Measurements from ENCODE around the gene ARID1B. TPM values are rescaled to one million over a fixed set of nuclear protein-coding genes. Genes with fewer than 3 reads are reported as not detected.

Gene ARID1B
- total and polyA plus RNA-seq, 2 experiments from 2014 or later, result 41.9 to 72.7 TPM

DNA sequence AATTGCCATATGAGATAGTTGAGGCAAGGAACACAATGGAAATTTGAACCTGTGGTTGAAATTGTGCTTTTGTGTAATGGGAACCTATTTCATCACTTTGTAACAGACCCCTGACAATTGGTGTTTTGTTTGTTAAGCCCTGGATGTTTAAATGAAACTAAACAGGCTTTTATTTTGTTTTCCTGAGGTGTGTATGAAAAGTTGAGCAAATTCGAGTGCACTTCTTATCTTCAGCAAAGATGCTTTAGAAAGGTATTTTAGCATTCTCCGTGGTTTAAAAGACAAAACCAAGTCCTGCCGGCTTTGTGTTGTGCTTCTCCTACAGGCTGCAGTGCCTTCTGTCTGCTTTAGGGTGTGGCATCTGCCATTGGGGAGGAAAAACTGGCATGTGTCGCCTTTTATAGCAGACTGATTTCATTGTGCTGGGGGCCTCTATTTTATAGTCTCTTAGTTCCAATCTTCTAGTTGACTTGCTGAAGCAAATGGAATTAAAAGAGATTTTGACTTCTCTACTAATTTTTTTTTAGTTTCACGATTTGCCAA is 2.2 kb upstream of the ARID1B start:
- Histone ChIP-seq H3K27ac (no peak overlapping the region), H3K4me3 (no peak overlapping the region), H3K36me3 (no peaks in the 10 kb centered on the region), H3K9me3 (ENCODE audit: low read depth) (no peaks in the 10 kb centered on the region), H3K4me1 (ENCODE audit: low read depth) (peaks cover 25% of the 10 kb centered on the region), H3K27me3 (no peaks in the 10 kb centered on the region)
- DNase-seq (ENCODE audit: low read depth in 1 of 2, low spot score in 1 of 2), result no peak
- TF ChIP-seq, protein P1, sequence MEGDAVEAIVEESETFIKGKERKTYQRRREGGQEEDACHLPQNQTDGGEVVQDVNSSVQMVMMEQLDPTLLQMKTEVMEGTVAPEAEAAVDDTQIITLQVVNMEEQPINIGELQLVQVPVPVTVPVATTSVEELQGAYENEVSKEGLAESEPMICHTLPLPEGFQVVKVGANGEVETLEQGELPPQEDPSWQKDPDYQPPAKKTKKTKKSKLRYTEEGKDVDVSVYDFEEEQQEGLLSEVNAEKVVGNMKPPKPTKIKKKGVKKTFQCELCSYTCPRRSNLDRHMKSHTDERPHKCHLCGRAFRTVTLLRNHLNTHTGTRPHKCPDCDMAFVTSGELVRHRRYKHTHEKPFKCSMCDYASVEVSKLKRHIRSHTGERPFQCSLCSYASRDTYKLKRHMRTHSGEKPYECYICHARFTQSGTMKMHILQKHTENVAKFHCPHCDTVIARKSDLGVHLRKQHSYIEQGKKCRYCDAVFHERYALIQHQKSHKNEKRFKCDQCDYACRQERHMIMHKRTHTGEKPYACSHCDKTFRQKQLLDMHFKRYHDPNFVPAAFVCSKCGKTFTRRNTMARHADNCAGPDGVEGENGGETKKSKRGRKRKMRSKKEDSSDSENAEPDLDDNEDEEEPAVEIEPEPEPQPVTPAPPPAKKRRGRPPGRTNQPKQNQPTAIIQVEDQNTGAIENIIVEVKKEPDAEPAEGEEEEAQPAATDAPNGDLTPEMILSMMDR (IDR thresholded peaks at IDR 0.05; ENCODE audit: low read depth, low read length), result no peak

DNA sequence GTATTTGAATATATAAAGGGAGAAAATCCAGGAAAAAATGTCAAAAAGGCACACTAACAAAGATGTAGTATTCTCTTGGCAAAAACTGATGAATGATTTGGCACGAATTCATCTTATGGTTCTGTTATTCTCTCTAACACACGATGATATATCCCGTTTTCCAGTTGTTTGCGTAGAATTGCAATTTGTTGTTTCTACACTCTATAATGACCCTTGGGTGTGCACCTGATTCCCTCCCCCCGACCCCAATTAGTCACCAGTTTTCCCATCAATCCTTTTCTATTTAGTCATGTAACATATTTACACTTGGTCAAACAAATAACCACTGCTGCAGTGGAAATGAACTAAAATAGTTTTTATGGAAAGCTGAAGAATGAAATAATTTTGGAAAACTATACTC is 1.5 kb upstream of the ARID1B start:
- Histone ChIP-seq H3K27ac (peak overlapping the region; percentile 99), H3K27me3 (no peaks in the 10 kb centered on the region), H3K4me1 (ENCODE audit: low read depth) (peaks cover 25% of the 10 kb centered on the region), H3K4me3 (no peak overlapping the region), H3K9me3 (ENCODE audit: low read depth) (no peaks in the 10 kb centered on the region), H3K36me3 (no peaks in the 10 kb centered on the region)
- DNase-seq (ENCODE audit: low read depth in 1 of 2, low spot score in 1 of 2), result no peak
- TF ChIP-seq, protein P1 (IDR thresholded peaks at IDR 0.05; ENCODE audit: low read depth, low read length), result no peak

- no peaks in the 10 kb centered on the region for H3K27me3 ChIP-seq
- H3K36me3 ChIP-seq, result no peaks in the 10 kb centered on the region
- H3K27ac ChIP-seq, result peak overlapping the region; percentile 99
- TF ChIP-seq, protein P1 (IDR thresholded peaks at IDR 0.05; ENCODE audit: low read depth, low read length), result no peak
- peak in 1 of 2 donors; percentile 51 for DNase-seq (ENCODE audit: low read depth in 1 of 2, low spot score in 1 of 2)
- peaks cover 23% of the 10 kb centered on the region for H3K4me1 ChIP-seq (ENCODE audit: low read depth)
- peak overlapping the region; percentile 97 for H3K4me3 ChIP-seq
- no peaks in the 10 kb centered on the region for H3K9me3 ChIP-seq (ENCODE audit: low read depth)
Measured at GRCh38 chr6:156776470-156776839, 723 bp upstream of the ARID1B start.

- TF ChIP-seq, protein P1 (IDR thresholded peaks at IDR 0.05; ENCODE audit: low read depth, low read length), result no peak
- H3K27me3 ChIP-seq, result no peaks in the 10 kb centered on the region
- H3K27ac ChIP-seq, result peak overlapping the region; percentile 99
- peak; percentile 64 to 71 for DNase-seq (ENCODE audit: low read depth in 1 of 2, low spot score in 1 of 2)
- no peaks in the 10 kb centered on the region for H3K36me3 ChIP-seq
- H3K9me3 ChIP-seq (ENCODE audit: low read depth), result no peaks in the 10 kb centered on the region
- H3K4me3 ChIP-seq, result peak overlapping the region; percentile 97
- H3K4me1 ChIP-seq (ENCODE audit: low read depth), result peaks cover 32% of the 10 kb centered on the region
Measured at GRCh38 chr6:156777577-156778453, 637 bp downstream of the ARID1B start.

- peak overlapping the region; percentile 79 for H3K4me3 ChIP-seq
- peak; percentile 43 to 59 for DNase-seq (ENCODE audit: low read depth in 1 of 2, low spot score in 1 of 2)
- no peaks in the 10 kb centered on the region for H3K9me3 ChIP-seq (ENCODE audit: low read depth)
- peak overlapping the region; percentile 96 for H3K27ac ChIP-seq
- TF ChIP-seq, protein P1 (IDR thresholded peaks at IDR 0.05; ENCODE audit: low read depth, low read length), result no peak
- no peaks in the 10 kb centered on the region for H3K36me3 ChIP-seq
- H3K27me3 ChIP-seq, result no peaks in the 10 kb centered on the region
- peaks cover 40% of the 10 kb centered on the region for H3K4me1 ChIP-seq (ENCODE audit: low read depth)
Measured at GRCh38 chr6:156778454-156779205, 1.5 kb downstream of the ARID1B start.
